ENCODE data around the gene SLC26A8.
A peak's percentile ranks its signal among the peaks of the same experiment; 100 is the strongest.
"Not testable (repeated sequence)": the region's sequence is repeated elsewhere in the genome, so short reads cannot be mapped to it uniquely, and the experiment has no call there.

SLC26A8 gene

DNA sequence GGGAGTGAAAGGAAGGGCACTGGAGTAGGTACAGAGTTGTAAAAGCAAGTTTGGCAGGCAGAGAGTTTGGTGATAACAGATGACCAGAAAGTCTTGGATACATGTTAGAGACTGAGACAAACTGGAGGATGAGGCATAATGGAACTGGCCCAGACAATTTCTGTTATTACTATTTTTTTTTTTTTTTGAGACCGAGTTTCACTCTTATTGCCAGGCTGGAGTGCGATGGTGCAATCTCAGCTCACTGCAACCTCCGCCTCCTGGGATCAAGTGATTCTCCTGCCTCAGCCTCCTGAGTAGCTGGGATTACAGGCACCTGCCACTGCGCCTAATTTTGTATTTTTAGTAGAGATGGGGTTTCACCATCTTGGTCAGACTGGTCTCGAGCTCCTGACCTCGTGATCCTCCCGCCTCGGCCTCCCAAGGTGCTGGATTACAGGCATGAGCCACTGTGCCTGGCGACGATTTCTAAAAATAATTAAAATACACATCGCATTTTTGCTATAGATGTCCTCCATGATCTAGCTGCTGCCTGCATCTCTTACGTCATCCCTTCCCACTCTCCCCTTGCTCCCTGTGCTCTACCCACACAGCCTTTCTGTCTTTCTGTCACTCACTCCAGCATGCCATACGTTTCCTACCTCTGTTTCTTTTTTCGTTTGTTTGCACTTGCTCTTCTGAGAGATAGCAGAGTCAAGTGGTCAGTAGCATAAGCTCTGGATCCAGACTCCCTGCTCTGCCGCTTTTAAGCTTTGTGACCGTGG lies 26.7 kb upstream of the SLC26A8 start:
- no peak for DNase-seq

DNA sequence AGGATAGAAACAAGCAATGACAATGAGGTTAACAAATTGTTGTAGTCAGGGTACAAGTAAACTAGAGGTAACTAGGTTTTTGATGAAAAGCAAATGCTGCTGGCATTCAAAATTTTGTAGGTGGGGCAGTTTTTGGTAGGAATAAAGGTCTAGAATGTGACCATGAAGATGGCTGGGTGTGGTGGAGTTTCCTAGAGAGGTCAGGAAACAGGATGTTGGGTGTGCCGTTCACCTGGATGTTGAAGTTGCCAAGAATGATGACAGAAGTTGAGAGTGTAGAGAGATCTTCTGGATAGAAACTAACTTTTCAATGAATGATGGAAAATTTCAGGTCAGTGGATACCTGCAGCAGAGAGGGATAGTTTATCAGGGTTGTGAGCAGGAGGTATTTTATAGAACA lies 25.9 kb upstream of the SLC26A8 start:
- no peak for DNase-seq

DNA sequence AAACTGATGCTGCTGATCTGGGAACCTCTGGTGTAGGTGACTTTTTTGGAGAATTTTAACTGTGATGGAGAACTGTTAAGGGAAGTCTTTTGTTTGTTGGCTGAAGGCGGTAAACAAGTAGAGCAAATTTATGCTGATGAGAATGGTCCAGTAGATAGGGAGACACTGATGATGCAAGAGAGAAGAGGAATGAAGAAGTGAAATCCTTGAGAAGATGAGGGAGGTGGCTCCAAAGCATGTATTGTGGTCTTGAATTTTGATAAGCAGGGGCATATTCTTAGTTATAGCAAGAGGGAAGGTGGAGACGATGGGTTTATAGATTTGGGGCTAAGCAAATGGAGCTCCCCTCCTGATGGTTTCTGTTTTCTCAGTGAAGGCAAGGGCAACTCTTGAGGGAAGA lies 25.1 kb upstream of the SLC26A8 start:
- no peak for DNase-seq

DNA sequence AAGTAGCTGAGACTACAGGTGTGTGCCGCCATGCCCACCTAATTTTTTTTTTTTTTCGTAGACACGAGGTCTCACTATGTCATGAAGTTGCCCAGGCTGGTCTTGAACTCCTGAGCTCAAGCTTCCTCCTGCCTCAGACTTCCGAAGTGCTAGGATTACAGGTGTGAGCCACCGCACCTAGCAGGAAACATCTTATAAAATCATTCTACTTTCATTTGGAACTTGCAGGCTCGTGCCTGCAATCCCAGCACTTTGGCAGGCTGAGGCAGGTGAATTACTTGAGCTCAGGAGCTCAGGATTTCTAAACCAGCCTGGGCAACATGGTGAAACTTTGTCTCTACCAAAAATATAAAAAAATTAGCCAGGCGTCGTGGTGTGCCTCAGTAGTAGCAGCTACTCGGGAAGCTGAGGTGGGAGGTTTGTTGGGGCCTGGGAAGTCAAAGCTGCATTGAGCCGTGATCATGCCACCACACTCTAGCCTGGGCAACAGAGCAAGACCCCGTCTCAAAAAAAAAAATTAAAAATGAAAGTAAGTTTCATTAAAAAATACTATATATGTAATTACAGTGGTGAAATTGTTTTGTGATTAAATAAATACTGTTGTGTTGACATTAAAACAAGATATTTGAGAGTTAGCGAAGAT lies 18.3 kb upstream of the SLC26A8 start:
- DNase-seq, result no peak

GRCh38 chr6:36040958-36041357 lies 16.5 kb upstream of the SLC26A8 start:
- no peak for DNase-seq

GRCh38 chr6:36039112-36039511 lies 14.7 kb upstream of the SLC26A8 start:
- no peak for DNase-seq

DNA sequence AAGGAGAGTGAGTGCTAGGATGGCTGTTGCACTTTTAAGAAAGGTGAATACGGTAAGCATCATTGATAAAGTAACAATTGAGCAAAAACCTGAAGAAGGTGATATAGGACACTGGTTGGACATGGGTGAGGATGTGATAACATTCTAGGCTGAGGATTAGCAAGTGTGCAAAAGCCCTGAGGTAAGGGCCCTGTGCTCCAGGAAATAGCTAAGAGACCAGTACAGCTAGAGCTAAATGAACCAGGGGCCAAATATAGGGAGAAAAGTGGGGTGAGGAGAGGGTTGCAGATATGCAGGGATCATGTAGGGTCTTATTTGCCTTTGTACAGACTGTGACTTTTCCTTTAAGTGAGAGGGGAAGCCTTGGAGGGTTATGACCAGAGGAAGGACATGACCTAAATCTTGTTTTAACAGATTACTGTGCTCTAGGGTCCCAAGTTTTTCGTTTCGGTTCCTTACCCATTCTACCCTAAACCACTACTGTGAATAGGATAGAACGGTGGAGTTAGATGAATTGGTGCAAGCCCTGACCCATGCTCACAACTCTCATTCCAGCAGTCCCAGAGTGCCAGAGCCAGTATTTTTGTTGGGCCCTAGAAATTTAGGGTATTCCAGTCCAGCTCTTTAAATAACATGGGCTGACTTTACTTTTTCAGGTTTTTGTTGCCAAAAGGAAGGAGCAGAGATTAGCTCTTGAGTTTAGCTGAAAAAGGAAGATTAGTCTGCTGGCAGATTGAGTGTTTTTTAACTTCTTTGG lies 13.9 kb upstream of the SLC26A8 start:
- DNase-seq, result no peak

- DNase-seq, result no peak
Observed at GRCh38 chr6:36035225-36035624, 10.8 kb upstream of the SLC26A8 start.

GRCh38 chr6:36034441-36034840 lies 10.0 kb upstream of the SLC26A8 start:
- no peak for DNase-seq

DNA sequence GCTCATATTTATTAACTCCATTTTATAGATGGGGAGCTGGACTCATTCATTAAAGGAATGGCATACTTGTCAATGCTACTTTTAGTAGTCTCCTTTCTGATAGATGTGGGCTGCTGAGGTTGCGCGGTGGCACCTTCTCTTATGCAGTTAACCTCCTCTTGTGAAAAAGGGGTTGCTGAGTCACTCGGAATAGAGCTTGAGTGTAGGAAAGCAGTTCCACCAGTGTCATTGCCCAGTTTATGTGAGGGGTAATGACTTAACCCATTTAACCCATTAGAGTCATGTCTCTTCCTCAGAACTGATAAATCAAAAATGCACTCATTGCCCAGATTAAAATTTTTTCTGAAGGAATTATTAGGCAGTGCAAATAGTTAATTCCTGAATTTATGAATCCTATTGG lies 9.5 kb upstream of the SLC26A8 start:
- peak in 1 of 2 donors; percentile 11 for DNase-seq

DNA sequence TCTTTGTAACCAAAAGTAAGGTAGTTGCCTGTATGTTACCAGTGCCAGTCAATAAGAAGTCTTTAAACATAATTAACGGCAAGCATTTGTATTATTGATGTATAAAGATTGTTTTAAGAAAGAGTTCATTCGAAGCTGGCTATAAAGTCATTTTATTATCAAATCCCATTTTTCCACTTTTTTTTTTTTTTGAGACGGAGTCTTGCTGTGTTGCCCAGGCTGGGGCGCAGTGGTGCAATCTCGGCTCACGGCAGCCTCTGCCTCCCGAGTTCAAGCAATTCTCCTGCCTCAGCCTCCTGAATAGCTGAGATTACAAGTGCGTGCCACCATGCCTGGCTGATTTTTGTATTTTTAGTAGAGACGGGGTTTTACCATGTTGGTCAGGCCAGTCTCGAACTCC lies 8.7 kb upstream of the SLC26A8 start:
- not testable (repeated sequence) for DNase-seq

GRCh38 chr6:36032261-36032660 lies 7.8 kb upstream of the SLC26A8 start:
- DNase-seq, result no peak

- DNase-seq, result no peak
Observed at GRCh38 chr6:36029464-36029863, 5.0 kb upstream of the SLC26A8 start.

DNA sequence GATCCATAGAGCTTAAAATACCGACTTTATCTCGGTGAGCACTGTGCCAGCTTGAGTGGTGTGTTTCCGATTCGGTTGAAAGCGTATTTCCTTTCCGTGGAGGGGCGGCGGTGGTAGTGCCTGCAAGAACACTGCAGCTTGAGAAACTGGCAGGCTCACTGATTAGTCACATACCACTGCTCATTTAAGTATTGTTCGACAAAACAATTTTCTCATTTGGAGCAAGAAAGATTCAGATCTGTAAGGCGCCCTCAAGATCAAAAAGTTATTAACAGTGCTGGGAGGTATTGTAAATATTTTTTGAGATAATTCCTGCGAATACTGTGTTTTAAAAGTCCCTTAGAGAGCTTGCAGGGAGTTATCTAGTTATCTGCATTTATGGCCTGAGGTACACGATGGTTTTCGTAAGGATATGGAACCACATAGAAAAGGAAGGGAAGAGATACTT lies 4.5 kb upstream of the SLC26A8 start:
- DNase-seq, result peak; percentile 63

GRCh38 chr6:36028088-36028876 lies 3.8 kb upstream of the SLC26A8 start:
- DNase-seq, result peak; percentile 35 to 44

- DNase-seq, result peak; percentile 99 to 100
Observed at GRCh38 chr6:36027501-36028087, 3.2 kb upstream of the SLC26A8 start, which contains the start of gene MAPK14. Gene MAPK14 (plus strand): TSS chr6:36027808. CDS start chr6:36028158, 350 bp downstream.

GRCh38 chr6:36025932-36026327 lies 1.5 kb upstream of the SLC26A8 start:
- DNase-seq, result no peak

DNA sequence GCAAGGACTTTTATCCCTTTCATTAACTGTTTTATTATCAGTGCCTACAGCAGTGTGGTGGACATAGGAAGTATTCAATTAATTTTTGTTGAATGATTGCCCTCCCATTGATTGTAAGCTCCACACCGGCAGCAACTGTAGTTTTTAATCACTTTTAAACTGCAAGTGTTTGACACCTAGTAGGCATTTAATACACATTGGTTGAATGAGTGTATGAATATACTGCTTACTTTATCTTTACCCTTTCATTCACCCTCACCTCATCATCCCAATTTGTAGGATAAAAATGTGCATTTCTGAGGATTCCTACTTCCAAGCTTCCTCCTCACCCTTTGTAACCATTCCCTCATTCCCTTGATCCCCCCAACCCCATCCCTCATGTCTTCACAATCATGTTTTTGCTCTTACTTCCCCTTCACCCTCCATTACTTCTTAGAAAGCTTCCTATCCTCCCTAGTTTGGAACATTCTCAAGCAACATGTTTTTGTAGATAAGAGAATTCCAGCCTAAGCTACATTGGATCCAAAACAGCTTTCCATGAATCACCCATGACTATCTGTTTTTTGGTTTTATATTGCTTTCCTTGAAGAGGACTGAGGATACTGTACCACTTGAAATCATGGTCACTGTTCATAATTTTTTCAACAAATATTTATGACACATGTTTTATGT lies 955 bp upstream of the SLC26A8 start:
- DNase-seq, result no peak

GRCh38 chr6:36020154-36020553 lies 4.3 kb downstream of the SLC26A8 start:
- no peak for DNase-seq

GRCh38 chr6:36019167-36019566 lies 5.3 kb downstream of the SLC26A8 start:
- no peak for DNase-seq

DNA sequence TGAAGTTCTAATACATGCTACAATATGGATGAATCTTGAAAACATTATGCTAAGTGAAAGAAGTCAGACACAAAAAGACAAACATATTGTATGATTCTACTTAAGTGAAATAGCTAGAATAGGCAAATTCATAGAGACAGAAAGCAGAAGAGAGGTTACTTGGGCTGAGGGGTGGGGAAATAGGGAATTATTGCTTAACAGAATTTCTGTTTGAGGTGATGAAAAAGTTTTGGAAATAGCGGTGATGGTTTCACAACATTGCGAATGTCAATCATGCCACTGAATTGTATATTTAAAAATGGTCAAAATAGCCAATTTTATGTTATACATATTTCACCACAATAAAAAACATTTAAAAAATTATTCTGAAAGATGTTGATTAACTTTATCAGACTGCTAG lies 6.1 kb downstream of the SLC26A8 start:
- no peak for DNase-seq

GRCh38 chr6:36015666-36016065 lies 8.8 kb downstream of the SLC26A8 start:
- DNase-seq, result no peak

Data from CD4-positive, alpha-beta T cell treated with Interleukin-1 beta for 1 hour (primary cell).